Left ventricle myocardium inferior (tissue), 1 donor: ENCODE data around the gene POLN. TPM values are rescaled to one million over a fixed set of nuclear protein-coding genes. Genes with fewer than 3 reads are reported as not detected.

Experiments used
- DNase-seq: peaks from one replicate; pipeline ENCODE4 v3.0.0-alpha.2; 2020
- H3K27ac ChIP-seq: fragments of 200-600 bp; replicated peaks from 2 replicates; pipeline ENCODE4 v1.8.0; 2021
- H3K27me3 ChIP-seq: fragments of 200-600 bp; 2 replicates; pipeline ENCODE4 v1.8.0; 2021; ENCODE audit warnings: low read depth
- H3K36me3 ChIP-seq: fragments of 200-600 bp; 2 replicates; pipeline ENCODE4 v1.8.0; 2021
- H3K4me1 ChIP-seq: fragments of 200-600 bp; 2 replicates; pipeline ENCODE4 v1.8.0; 2021
- H3K4me3 ChIP-seq: fragments of 200-600 bp; 2 replicates; pipeline ENCODE4 v1.8.0; 2021; ENCODE audit warnings: mild to moderate bottlenecking, moderate library complexity
- H3K9me3 ChIP-seq: fragments of 200-600 bp; replicated peaks from 2 replicates; pipeline ENCODE4 v1.8.0; 2021
- intact Hi-C: fragments of 100-400 bp; cut with micrococcal nuclease; formaldehyde crosslinking; loops from one replicate; pipeline ENCODE4 v1.11.0; 2022
- total RNA-seq: library from RNA; stranded (reverse); fragmentation: NEBNext Ultra II Directional; extraction: Animal tissue kit (Norgen Biotek cat#: 25700); gene quantifications from one replicate; pipeline ENCODE4 v1.2.1, GENCODE V29; 2021
- TF ChIP-seq, protein P1 (sequence below): fragments of 200-600 bp; IDR thresholded peaks from 2 replicates; pipeline ENCODE4 v1.8.0; 2021; ENCODE audit warnings: antibody characterized with exemption, mild to moderate bottlenecking, borderline replicate concordance
- donor health status: DM: no; HTN: yes; CAD: no; lungs with severe emphysema.

POLN gene
- total RNA-seq, 1 donor from 2014 or later: 2.2 TPM

- DNase-seq: no peak
- peaks cover 33% of the 10 kb centered on the region for H3K9me3 ChIP-seq
- TF ChIP-seq, protein P1, sequence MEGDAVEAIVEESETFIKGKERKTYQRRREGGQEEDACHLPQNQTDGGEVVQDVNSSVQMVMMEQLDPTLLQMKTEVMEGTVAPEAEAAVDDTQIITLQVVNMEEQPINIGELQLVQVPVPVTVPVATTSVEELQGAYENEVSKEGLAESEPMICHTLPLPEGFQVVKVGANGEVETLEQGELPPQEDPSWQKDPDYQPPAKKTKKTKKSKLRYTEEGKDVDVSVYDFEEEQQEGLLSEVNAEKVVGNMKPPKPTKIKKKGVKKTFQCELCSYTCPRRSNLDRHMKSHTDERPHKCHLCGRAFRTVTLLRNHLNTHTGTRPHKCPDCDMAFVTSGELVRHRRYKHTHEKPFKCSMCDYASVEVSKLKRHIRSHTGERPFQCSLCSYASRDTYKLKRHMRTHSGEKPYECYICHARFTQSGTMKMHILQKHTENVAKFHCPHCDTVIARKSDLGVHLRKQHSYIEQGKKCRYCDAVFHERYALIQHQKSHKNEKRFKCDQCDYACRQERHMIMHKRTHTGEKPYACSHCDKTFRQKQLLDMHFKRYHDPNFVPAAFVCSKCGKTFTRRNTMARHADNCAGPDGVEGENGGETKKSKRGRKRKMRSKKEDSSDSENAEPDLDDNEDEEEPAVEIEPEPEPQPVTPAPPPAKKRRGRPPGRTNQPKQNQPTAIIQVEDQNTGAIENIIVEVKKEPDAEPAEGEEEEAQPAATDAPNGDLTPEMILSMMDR: no peak
- H3K4me1 ChIP-seq: no peaks in the 10 kb centered on the region
- H3K4me3 ChIP-seq: no peak overlapping the region
- no peak overlapping the region for H3K27ac ChIP-seq
- H3K27me3 ChIP-seq: no peaks in the 10 kb centered on the region
- intact Hi-C loops: no loop called here
- no peaks in the 10 kb centered on the region for H3K36me3 ChIP-seq
Observed at GRCh38 chr4:2103843-2104547, 137.9 kb downstream of the POLN start.

DNA sequence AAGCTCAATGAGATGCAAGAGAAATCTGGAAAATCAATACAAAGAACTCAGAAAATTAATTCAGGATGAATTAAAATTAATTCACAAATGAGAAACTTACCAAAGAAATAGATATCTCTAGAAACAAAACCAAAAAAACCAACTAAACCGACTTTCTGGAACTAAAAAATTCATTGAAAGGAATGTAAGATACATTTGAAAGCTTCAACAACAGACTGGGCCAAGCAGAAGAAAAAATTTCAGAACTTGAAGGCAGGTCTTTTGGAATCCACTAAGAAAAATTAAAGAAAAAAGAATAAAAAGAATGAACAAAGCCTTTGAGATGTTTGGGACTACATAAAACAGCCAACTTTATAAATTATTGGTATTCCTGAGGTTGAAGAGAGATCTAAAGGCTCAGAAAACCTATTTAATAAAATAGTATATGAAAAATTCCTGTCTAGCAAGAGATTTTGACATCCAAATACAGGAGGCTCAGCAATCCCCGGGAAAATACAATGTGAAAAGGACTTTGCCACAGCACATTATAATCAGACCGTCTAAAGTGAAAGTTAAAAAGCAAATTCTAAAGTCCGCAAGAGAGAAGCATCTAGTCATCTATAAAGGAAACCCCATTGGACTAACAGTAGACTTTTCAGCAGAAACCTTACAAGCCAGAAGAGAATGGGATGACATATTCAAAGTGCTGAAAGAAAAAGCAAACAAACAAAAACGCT is 138.6 kb downstream of the POLN start:
- no peak overlapping the region for H3K27ac ChIP-seq
- H3K9me3 ChIP-seq: peaks cover 33% of the 10 kb centered on the region
- intact Hi-C loops: no loop called here
- H3K4me3 ChIP-seq: no peak overlapping the region
- no peaks in the 10 kb centered on the region for H3K27me3 ChIP-seq
- H3K36me3 ChIP-seq: no peaks in the 10 kb centered on the region
- H3K4me1 ChIP-seq: no peaks in the 10 kb centered on the region
- DNase-seq: no peak
- TF ChIP-seq, protein P1: no peak

DNA sequence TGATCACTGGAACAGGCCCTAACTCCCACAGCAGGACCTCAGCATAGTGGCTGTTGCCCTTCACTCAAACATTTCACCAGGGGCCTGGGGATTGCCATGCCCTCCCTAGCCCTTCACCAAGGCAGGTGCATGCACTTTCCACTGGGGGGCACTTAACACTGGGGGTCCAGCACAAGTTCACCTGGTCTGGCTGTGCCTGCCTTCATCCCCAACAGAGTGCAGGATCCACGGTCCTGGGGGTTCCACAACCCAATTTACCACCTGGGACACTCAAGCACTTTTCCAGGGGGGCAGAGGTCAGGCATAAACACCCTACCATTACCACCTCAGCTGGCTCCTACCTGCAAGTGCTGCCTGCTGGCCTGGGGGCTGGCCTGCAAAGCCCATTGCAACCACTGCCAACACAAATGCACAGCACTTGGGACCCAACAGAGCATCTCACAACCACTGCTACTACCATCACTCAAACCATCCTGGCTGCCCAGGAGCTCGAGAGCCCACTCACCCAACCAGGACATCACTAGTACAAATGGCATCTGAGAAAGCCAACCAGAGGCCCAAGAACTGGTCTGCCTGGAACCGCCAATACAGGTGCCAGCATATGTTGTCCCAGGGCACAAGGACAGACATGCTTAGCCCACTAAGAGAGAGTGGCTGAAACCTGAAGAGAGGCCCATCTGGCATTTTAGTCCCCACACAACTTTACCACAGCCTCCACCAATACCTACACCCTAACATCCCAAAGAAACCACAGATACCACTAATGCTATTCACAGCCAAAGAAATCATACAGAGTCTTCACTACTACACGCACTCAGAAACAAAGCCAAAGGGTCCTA is 139.7 kb downstream of the POLN start:
- H3K27ac ChIP-seq: no peak overlapping the region
- no peak overlapping the region for H3K4me3 ChIP-seq
- peaks cover 36% of the 10 kb centered on the region for H3K9me3 ChIP-seq
- intact Hi-C loops: no loop called here
- H3K4me1 ChIP-seq: no peaks in the 10 kb centered on the region
- TF ChIP-seq, protein P1: no peak
- DNase-seq: no peak
- no peaks in the 10 kb centered on the region for H3K36me3 ChIP-seq
- peaks cover under 1% of the 10 kb centered on the region for H3K27me3 ChIP-seq

DNA sequence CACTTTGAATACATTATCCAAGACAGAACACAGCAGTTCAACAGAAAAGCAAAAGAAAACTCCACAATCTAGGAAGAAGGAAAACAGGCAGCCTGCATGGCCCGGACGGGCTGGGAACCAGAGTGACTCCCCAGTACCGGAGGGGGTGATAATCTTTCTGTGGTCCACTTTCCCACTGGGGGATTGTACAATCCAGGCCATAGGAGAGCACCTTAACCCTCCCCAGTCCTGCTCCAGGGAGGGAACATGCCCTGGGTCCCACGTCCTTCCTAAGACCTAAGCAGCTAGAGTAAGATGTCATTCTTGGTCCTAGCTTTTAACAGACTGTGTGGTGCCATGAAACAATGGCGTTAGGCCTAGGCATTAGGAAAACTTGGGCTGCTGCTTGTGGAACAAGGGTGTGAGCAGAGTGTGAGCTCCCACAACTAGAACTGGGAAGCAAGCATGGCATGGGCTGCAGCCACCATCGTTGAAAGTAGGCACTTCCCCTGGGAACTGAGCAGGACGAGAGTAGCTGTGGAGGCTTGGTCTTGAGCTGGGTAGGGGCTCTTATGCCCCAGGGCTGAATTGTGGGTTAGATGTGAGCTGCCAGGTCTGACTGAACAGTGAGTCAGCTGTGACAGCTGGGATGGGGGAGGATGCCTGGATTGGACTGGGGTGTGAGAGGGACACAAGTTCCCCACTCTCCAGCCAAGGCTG is 140.4 kb downstream of the POLN start:
- peaks cover 5% of the 10 kb centered on the region for H3K36me3 ChIP-seq
- H3K4me3 ChIP-seq: no peak overlapping the region
- no peak overlapping the region for H3K27ac ChIP-seq
- no peak for DNase-seq
- peaks cover 3% of the 10 kb centered on the region for H3K27me3 ChIP-seq
- intact Hi-C loops: no loop called here
- peaks cover 43% of the 10 kb centered on the region for H3K9me3 ChIP-seq
- no peaks in the 10 kb centered on the region for H3K4me1 ChIP-seq
- TF ChIP-seq, protein P1: no peak

DNA sequence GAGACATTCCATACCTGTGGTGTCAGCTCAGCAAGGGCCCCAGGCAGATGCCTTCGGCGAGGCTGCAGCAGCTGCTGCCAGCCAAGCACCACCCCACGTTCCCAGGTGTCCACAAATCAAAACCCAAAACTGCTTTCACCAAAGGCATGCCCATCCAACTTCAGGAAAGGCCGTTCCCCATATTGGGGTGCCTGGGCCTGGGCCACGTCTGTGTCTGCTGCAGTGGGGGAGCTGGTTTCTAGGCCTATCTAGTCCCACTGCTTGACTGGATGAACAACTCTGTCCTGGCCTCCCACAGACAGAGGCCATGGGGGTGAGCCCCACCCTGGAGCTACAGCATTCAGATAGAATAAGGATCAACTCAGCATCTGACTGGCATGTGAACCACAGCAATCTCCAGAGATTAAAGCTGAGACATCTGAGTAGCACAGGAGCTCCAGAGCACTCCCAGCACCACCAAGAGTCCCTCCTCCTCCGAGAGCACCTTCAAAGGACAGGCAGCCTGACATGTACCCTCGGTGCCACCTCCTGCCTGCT is 145.8 kb downstream of the POLN start:
- Histone ChIP-seq H3K9me3 (peaks cover 19% of the 10 kb centered on the region), H3K4me3 (no peak overlapping the region), H3K36me3 (peaks cover 5% of the 10 kb centered on the region), H3K27me3 (peaks cover 3% of the 10 kb centered on the region), H3K4me1 (no peaks in the 10 kb centered on the region), H3K27ac (no peak overlapping the region)
- TF ChIP-seq, protein P1: no peak
- intact Hi-C loops: no loop called here
- no peak for DNase-seq
